ENCODE data around the gene GBA3.

GRCh38 chr4:22745234-22745633 is 52.5 kb downstream of the GBA3 start:
- TF ChIP-seq CTCF (IDR thresholded peaks at IDR 0.05; ENCODE audit: low read length) = no peak
- no peak for TF ChIP-seq EZH2 (IDR thresholded peaks at IDR 0.05; ENCODE audit: borderline replicate concordance, low read length)

All from OCI-LY1 (cell line).